B cell (primary cell): ENCODE results near the gene SH3TC1.

Experiments
- EZH2 ChIP-seq: IDR thresholded peaks from 2 replicates; pipeline ENCODE4 v1.6.1; 2012; ENCODE audit warnings: borderline replicate concordance, low read depth, mild to moderate bottlenecking, moderate library complexity, low read length; ENCODE audit not compliant: insufficient read depth, poor library complexity, severe bottlenecking
- TF ChIP-seq, protein P1 (sequence below): fragments of 200-600 bp; IDR thresholded peaks from one replicate; pipeline ENCODE4 v1.8.0; 2022; ENCODE audit warnings: antibody characterized with exemption, mild to moderate bottlenecking

DNA sequence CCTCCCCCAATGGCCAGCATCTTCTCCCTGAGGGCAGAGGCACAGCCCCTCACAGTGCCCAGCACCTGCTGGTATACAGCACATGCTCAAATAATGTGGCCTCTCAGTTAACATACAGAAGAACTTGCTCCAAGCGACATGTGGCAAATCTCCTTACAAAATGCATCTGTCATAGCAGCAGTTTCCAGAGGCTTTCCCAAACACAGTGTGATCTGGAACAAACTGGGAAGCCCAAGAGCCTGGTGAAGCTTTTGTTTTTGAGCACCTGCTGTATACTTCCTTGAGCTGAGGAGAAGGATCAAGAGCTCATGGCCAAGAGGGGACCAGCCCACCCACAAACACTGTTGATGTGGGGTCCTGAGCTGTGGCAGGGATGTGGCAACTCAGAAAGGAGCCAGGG is 35.6 kb downstream of the SH3TC1 start:
- no peak for TF ChIP-seq EZH2
- TF ChIP-seq, protein P1, sequence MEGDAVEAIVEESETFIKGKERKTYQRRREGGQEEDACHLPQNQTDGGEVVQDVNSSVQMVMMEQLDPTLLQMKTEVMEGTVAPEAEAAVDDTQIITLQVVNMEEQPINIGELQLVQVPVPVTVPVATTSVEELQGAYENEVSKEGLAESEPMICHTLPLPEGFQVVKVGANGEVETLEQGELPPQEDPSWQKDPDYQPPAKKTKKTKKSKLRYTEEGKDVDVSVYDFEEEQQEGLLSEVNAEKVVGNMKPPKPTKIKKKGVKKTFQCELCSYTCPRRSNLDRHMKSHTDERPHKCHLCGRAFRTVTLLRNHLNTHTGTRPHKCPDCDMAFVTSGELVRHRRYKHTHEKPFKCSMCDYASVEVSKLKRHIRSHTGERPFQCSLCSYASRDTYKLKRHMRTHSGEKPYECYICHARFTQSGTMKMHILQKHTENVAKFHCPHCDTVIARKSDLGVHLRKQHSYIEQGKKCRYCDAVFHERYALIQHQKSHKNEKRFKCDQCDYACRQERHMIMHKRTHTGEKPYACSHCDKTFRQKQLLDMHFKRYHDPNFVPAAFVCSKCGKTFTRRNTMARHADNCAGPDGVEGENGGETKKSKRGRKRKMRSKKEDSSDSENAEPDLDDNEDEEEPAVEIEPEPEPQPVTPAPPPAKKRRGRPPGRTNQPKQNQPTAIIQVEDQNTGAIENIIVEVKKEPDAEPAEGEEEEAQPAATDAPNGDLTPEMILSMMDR = no peak
